ENCODE measurements around the gene ACAD11.

ACAD11 gene

GRCh38 chr3:132598181-132598580 lies 61.4 kb downstream of the ACAD11 start:
- in situ Hi-C loops (cut with HindIII; ENCODE audit: low sequenced_read_pairs), result no loop called here
- no peak for DNase-seq (ENCODE audit: low read depth)
- no peak overlapping the region for H3K4me3 ChIP-seq (ENCODE audit: low read depth, low read length)
- no peak for TF ChIP-seq CTCF (IDR thresholded peaks at IDR 0.05; ENCODE audit: low read depth, low read length, missing control alignments)

- no peak for TF ChIP-seq CTCF (IDR thresholded peaks at IDR 0.05; ENCODE audit: low read depth, low read length, missing control alignments)
- in situ Hi-C loops (cut with HindIII; ENCODE audit: low sequenced_read_pairs), result no loop called here
- H3K4me3 ChIP-seq (ENCODE audit: low read depth, low read length), result no peak overlapping the region
- DNase-seq (ENCODE audit: low read depth), result no peak
Observed at GRCh38 chr3:132597660-132598059, 61.9 kb downstream of the ACAD11 start.

DNA sequence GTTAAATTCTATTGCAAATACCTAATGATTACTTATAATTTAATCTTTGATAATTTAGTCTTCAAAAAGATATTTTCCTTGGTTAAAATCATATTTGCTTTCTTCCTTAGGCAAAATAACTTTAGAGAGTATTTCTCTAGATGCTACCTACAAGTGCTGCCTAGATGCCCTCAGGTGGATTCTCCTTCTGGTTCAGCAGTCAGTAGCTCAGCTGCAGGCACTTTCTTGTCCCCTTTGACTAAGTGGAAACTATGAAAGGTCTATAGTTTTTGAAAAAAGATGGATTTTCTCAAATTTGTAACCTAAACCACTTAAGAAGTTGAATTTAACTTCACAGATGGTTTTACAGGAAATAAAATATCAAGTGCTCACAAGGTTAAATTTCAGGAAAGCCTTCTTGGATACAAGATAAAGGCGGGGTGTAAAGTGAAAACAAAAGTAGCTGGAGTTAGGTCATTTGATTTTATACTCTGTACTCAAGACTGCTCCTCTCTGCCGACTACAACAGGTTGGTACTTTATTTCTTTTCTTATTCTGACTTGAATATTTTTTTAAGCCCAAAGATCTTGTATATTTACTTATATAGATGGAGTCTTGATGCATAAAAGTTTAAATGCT lies 62.7 kb downstream of the ACAD11 start, which contains the start of gene ACKR4:
TSS of gene ACKR4 (plus strand) at position 455 of the 618 bp plus-strand sequence. CDS start 3,128 bp downstream, outside the sequence.
- DNase-seq (ENCODE audit: low read depth), result no peak
- no peak for TF ChIP-seq CTCF (IDR thresholded peaks at IDR 0.05; ENCODE audit: low read depth, low read length, missing control alignments)
- in situ Hi-C loops (cut with HindIII; ENCODE audit: low sequenced_read_pairs), result no loop called here
- H3K4me3 ChIP-seq (ENCODE audit: low read depth, low read length), result no peak within 1 kb of the TSS

- TF ChIP-seq CTCF (IDR thresholded peaks at IDR 0.05; ENCODE audit: low read depth, low read length, missing control alignments), result no peak
- H3K4me3 ChIP-seq (ENCODE audit: low read depth, low read length), result no peak overlapping the region
- in situ Hi-C loops (cut with HindIII; ENCODE audit: low sequenced_read_pairs), result no loop called here
- no peak for DNase-seq (ENCODE audit: low read depth)
Observed at GRCh38 chr3:132596326-132596725, 63.3 kb downstream of the ACAD11 start.

DNA sequence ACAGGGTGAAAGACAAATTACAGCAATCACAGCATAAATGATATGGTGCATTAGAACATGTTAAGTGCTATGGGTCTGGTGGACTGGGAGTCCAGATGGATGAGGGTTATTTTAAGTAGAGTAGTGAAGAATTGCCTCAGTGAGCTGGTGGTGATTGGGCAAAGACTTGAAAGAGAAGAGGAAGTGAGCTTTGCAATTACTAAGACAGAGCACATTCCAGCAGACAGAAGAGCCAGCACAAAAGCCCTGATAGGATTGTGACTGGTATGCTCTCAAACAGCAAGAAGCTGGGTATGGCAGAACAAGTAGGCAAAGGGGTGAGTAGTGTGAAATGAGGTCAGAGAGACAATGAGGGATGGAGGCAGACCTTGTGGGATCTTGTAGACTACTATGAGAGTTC lies 64.6 kb downstream of the ACAD11 start:
- TF ChIP-seq CTCF (IDR thresholded peaks at IDR 0.05; ENCODE audit: low read depth, low read length, missing control alignments), result no peak
- DNase-seq (ENCODE audit: low read depth), result no peak

GRCh38 chr3:132594498-132594897 lies 65.1 kb downstream of the ACAD11 start:
- in situ Hi-C loops (cut with HindIII; ENCODE audit: low sequenced_read_pairs), result no loop called here
- H3K4me3 ChIP-seq (ENCODE audit: low read depth, low read length), result no peak overlapping the region
- DNase-seq (ENCODE audit: low read depth), result no peak
- no peak for TF ChIP-seq CTCF (IDR thresholded peaks at IDR 0.05; ENCODE audit: low read depth, low read length, missing control alignments)

More for the DNA sequence above, 64.6 kb downstream of the ACAD11 start:
- in situ Hi-C loops (cut with HindIII; ENCODE audit: low sequenced_read_pairs), result no loop called here
- H3K4me3 ChIP-seq (ENCODE audit: low read depth, low read length), result no peak overlapping the region

Measured in astrocyte of the cerebellum (primary cell).